ENCODE results near the gene SAXO2.
"Not testable (repeated sequence)": the region's sequence is repeated elsewhere in the genome, so short reads cannot be mapped to it uniquely, and the experiment has no call there.

SAXO2 gene

GRCh38 chr15:82314769-82315518 lies 52.3 kb downstream of the SAXO2 start:
- DNase-seq (ENCODE audit: low spot score) = no peak

DNA sequence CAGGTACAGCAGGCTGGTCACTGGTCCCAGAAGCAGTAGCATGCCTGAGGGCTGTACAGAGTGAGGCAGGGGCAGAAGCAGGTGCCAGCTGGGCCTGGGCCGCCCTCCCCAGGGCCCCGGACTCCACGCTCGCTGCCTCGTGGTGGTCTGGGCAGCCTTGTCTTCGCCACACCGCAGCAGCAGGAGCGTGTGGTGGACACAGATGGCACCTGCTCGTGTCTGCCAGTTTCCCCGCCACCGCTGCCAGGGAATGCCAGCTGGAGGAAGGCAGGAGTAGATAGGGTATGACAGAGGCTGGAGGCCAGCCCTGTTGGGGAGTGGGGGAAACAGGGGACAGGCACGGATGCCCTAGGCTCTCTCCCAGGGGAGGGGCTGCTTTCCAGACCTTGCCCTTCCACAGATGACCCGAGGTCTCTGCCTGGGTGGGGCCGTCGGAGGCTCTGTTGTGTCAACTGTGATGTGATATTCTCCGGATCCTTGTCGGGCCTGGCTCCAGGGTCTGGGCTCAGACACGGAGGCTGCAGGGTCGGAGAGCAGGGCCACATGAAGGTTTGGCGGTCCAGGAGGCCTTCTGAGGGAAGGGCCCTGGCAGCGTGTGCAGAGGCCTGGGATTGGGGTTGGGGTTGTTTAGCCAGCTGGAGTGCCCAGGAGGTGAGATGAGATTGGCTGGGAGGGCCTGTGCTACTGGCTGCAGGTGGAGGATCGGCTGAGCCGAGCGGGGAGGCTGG lies 53.1 kb downstream of the SAXO2 start:
- no peak for DNase-seq (ENCODE audit: low spot score)

DNA sequence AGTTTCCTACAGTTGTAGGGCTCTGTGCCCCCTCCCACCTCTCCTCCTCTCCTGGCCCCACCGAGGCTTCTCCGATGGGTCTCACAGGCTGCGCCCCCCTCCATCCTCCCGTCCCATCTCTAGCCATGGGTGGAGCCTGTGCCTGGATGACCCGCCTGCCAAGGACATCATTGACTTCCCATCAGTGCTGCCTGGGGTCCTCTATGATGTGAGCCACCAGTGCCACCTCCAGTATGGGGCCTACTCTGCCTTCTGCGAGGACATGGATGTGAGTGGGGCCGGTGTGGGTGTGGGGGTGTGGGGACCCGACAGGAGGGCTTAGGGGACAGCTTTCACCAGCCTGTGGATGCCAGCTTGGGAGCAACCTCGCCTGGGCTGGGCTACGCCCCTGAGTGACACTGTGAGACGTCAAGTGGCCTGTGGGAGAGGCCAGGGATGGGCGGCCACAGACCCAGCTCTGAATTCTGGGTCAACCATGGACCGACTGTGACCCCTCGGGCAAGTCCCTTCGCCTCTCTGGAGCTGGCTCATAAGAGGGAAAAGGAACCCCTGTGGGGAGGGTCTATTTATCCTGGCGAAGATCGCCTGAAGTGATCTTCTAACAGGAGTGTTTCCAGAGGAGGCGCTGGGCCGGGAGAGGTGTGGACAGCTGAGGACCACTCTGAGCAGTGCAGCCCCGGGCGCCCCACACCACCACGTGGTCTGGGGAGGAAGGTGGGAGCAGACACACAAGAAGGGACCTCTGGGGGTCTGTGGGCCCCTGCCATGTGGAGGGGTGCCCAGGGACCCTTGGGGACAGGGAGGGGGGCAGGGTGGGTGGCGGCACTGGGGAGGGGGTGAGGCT lies 53.9 kb downstream of the SAXO2 start:
- not testable (repeated sequence) for DNase-seq (ENCODE audit: low spot score)

DNA sequence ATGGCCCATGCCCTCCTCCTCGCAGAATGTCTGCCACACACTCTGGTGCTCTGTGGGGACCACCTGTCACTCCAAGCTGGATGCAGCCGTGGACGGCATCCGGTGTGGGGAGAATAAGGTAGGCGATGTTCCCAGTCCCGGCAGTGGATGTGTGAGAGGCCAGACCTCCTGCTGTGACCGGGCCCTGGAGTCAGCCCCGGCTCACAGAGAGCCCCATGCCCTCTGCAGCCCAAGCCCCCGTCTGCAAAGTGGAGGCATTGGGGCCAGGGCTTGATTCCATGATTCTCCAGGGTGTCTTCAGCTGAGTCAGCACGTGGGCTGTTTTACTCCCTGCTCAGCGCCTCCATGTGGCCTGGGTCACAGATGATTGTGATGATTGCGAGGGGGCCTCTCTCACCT lies 54.5 kb downstream of the SAXO2 start:
- no peak for DNase-seq (ENCODE audit: low spot score)

DNA sequence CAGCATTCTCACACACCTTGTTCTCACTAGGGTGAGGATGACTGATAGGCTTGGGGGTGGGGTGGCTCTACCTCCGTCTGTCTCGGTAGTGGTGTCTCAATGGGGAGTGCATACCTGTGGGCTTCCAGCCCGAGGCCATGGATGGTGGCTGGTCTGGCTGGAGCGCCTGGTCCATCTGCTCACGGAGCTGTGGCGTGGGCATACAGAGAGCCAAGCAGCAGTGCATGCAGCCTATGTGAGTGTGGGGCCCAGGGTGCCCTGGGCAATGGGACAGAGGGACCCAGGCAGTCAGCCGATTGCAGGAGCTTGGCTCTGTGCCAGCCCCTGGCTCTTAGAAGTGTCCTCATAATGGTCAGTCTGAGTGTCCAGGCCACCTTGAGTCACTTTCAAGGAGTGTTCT lies 54.9 kb downstream of the SAXO2 start:
- DNase-seq (ENCODE audit: low spot score) = not testable (repeated sequence)

GRCh38 chr15:82318281-82318680 lies 55.7 kb downstream of the SAXO2 start:
- not testable (repeated sequence) for DNase-seq (ENCODE audit: low spot score)

- DNase-seq (ENCODE audit: low spot score) = not testable (repeated sequence)
Measured at GRCh38 chr15:82319522-82320278, 57.1 kb downstream of the SAXO2 start.

- not testable (repeated sequence) for DNase-seq (ENCODE audit: low spot score)
Measured at GRCh38 chr15:82320861-82321260, 58.2 kb downstream of the SAXO2 start.

GRCh38 chr15:82322488-82322887 lies 59.9 kb downstream of the SAXO2 start:
- DNase-seq (ENCODE audit: low spot score) = not testable (repeated sequence)

DNA sequence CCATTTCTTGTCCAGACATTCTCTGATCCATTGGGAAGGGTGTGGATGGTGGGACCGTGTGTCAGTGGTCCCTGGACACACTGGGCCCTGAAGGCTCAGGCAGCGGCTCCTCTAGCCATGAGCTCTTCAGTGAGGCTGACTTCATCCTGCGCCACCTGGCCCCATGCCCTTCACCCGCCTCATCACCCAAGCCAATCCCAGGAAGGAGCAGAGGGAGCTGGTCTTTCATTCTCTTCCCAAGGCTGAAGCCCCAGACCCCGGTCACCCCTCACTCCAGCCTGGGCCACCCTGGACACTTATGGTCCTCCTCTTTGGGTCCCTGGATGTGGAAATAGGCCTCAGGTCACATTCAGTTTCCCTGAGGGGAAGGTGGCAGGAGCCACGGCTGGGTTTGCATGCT lies 62.2 kb downstream of the SAXO2 start:
- not testable (repeated sequence) for DNase-seq (ENCODE audit: low spot score)

DNA sequence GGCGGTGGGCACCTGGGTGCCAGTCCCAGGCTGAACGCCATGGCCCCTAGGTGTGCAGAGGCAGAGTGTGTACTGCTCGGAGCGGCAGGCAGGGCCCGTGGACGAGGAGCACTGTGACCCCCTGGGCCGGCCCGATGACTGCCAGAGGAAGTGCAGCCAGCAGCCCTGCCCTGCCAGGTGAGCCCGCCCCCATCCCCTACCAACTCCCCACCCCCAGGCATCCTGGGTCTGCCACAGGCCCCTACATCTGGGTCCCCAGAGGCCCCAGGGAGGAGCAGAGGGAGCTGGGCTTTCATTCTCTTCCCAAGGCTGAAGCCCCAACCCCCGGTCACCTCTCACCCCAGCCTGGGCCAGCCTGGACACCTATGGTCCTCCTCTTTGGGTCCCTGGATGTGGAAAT lies 63.0 kb downstream of the SAXO2 start:
- DNase-seq (ENCODE audit: low spot score) = not testable (repeated sequence)

- not testable (repeated sequence) for DNase-seq (ENCODE audit: low spot score)
Measured at GRCh38 chr15:82326896-82327295, 64.3 kb downstream of the SAXO2 start.

GRCh38 chr15:82327372-82327771 lies 64.8 kb downstream of the SAXO2 start:
- DNase-seq (ENCODE audit: low spot score) = not testable (repeated sequence)

GRCh38 chr15:82329039-82329438 lies 66.4 kb downstream of the SAXO2 start:
- not testable (repeated sequence) for DNase-seq (ENCODE audit: low spot score)

- not testable (repeated sequence) for DNase-seq (ENCODE audit: low spot score)
Measured at GRCh38 chr15:82330921-82331320, 68.3 kb downstream of the SAXO2 start.

DNA sequence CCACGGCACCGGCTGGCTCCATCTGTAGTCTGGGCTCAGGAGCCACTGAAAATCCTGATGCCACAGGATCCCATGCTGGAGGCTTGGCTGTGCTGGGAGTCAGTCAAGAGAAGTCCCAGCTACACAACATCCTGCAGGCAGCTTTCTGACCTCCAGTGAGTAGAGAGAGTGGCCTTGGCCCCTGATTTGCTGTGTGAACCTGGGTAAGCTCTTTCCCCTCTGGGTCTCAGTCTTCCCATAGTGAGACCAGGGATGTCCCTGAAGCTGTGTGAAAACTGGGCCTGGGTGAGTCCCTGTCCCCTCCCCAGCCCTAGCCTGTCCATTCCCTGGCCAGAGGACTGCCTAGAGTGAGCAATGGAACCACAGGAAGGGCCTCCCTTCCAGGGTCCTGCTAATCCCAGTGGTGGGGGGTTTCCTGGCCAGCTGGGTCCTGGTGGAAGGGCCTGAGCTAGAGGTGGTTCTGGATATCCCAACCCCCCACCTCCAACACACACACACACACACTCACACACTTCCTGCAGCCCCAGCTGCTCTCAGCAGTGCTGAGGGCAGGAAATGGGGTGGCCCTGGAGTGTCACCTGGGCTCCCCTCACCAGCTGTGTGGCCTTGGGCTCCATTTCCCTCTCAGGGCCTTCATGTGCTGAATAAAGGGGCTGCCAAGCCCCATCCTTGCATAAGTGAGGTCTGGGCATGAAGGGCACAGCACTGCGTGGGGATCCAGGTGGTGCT lies 69.1 kb downstream of the SAXO2 start:
- not testable (repeated sequence) for DNase-seq (ENCODE audit: low spot score)

- DNase-seq (ENCODE audit: low spot score) = not testable (repeated sequence)
Measured at GRCh38 chr15:82332711-82333602, 70.3 kb downstream of the SAXO2 start.

- DNase-seq (ENCODE audit: low spot score) = not testable (repeated sequence)
Measured at GRCh38 chr15:82333603-82334553, 71.3 kb downstream of the SAXO2 start.

Measured in CD4-positive, alpha-beta T cell treated with Interleukin-6 at 100 ng/mL for 8 hours (primary cell).